HG02981 (cell line): ENCODE results near the gene ADISSP.

Source experiments
- ATAC-seq: cut with Tn5 transposase; IDR thresholded peaks from one replicate; pipeline ENCODE4 v1.9.1; 2021; ENCODE audit warnings: mild to moderate bottlenecking, moderate library complexity; ENCODE audit not compliant: unreplicated experiment

The ADISSP gene

GRCh38 chr20:3781153-3781910 lies 13.8 kb upstream of the ADISSP start, which contains the start of gene SPEF1:
Gene SPEF1 (minus strand): TSS chr20:3781448. CDS start chr20:3781287, 161 bp downstream.
- ATAC-seq: peak; percentile 64

GRCh38 chr20:3778976-3779375 lies 11.4 kb upstream of the ADISSP start:
- no peak for ATAC-seq

GRCh38 chr20:3777716-3778629 lies 10.4 kb upstream of the ADISSP start:
- ATAC-seq: no peak

GRCh38 chr20:3777381-3777715 lies 9.8 kb upstream of the ADISSP start:
- no peak for ATAC-seq

GRCh38 chr20:3775457-3776108 lies 8.0 kb upstream of the ADISSP start:
- no peak for ATAC-seq

- ATAC-seq: no peak
These were observed 4.1 kb upstream of the ADISSP start for GRCh38 chr20:3771552-3772058.

GRCh38 chr20:3768342-3769130 lies 983 bp upstream of the ADISSP start:
- peak; percentile 33 for ATAC-seq

- ATAC-seq: no peak
These were observed 485 bp downstream of the ADISSP start for GRCh38 chr20:3767110-3767426.

GRCh38 chr20:3766422-3767109 lies 987 bp downstream of the ADISSP start:
- ATAC-seq: no peak

GRCh38 chr20:3765171-3765882 lies 2.2 kb downstream of the ADISSP start:
- ATAC-seq: no peak

- no peak for ATAC-seq
These were observed 2.9 kb downstream of the ADISSP start for GRCh38 chr20:3764659-3765058.

- ATAC-seq: no peak
These were observed 3.6 kb downstream of the ADISSP start for GRCh38 chr20:3763671-3764601.

- ATAC-seq: no peak
These were observed 6.8 kb downstream of the ADISSP start for GRCh38 chr20:3760655-3761348.

- no peak for ATAC-seq
These were observed 7.7 kb downstream of the ADISSP start for GRCh38 chr20:3759884-3760283.

- ATAC-seq: no peak
These were observed 8.2 kb downstream of the ADISSP start for GRCh38 chr20:3759316-3759823.

- ATAC-seq: no peak
These were observed 9.0 kb downstream of the ADISSP start for GRCh38 chr20:3758566-3758965.

GRCh38 chr20:3757268-3757667 lies 10.3 kb downstream of the ADISSP start:
- no peak for ATAC-seq
